GM21723 (cell line): ENCODE data around the gene XPO6.

ENCODE experiments used
- ATAC-seq: cut with Tn5 transposase; IDR thresholded peaks from one replicate; pipeline ENCODE4 v1.9.1; 2021; ENCODE audit warnings: mild to moderate bottlenecking, moderate library complexity; ENCODE audit not compliant: unreplicated experiment

XPO6 gene

GRCh38 chr16:28067604-28068379 is 144.0 kb downstream of the XPO6 start:
- ATAC-seq, result no peak

- ATAC-seq, result no peak
Observed at GRCh38 chr16:28064706-28065249, 147.0 kb downstream of the XPO6 start.

- no peak for ATAC-seq
Observed at GRCh38 chr16:28064150-28064549, 147.6 kb downstream of the XPO6 start.

- ATAC-seq, result no peak
Observed at GRCh38 chr16:28063591-28064061, 148.1 kb downstream of the XPO6 start, which contains the start of gene GSG1L. Gene GSG1L, minus strand, starts transcription at chr16:28063714. Its CDS starts 290 bp downstream, at chr16:28063424.

- no peak for ATAC-seq
Observed at GRCh38 chr16:28062847-28063521, 148.8 kb downstream of the XPO6 start.

- ATAC-seq, result no peak
Observed at GRCh38 chr16:28062261-28062846, 149.4 kb downstream of the XPO6 start.

GRCh38 chr16:28061352-28062101 is 150.2 kb downstream of the XPO6 start:
- no peak for ATAC-seq

GRCh38 chr16:28059841-28060575 is 151.8 kb downstream of the XPO6 start:
- no peak for ATAC-seq

- ATAC-seq, result no peak
Observed at GRCh38 chr16:28058839-28059589, 152.8 kb downstream of the XPO6 start.

GRCh38 chr16:28057949-28058348 is 153.8 kb downstream of the XPO6 start:
- no peak for ATAC-seq

- ATAC-seq, result no peak
Observed at GRCh38 chr16:28053461-28053860, 158.3 kb downstream of the XPO6 start.

- no peak for ATAC-seq
Observed at GRCh38 chr16:28052274-28053128, 159.3 kb downstream of the XPO6 start.

- ATAC-seq, result no peak
Observed at GRCh38 chr16:28051486-28051885, 160.3 kb downstream of the XPO6 start.
